Loucy (cell line): Measurements from ENCODE around the gene DLGAP3.

ENCODE experiments used
- H2AFZ ChIP-seq: fragments of 200-600 bp; sonication (generic); 2 replicates; pipeline ENCODE4 v1.6.0; 2016; ENCODE audit warnings: antibody characterized with exemption, mild to moderate bottlenecking, low read length, moderate library complexity
- H3F3A ChIP-seq: fragments of 200-600 bp; 2 replicates; pipeline ENCODE4 v1.6.0; 2016; ENCODE audit warnings: antibody characterized with exemption, low read depth, mild to moderate bottlenecking
- H3K27me3 ChIP-seq: fragments of 200-600 bp; sonication (generic); 2 replicates; pipeline ENCODE4 v1.6.1; 2014; ENCODE audit warnings: low read length, mild to moderate bottlenecking; ENCODE audit not compliant: insufficient read depth, poor library complexity, severe bottlenecking
- H3K36me3 ChIP-seq: fragments of 200-600 bp; sonication (generic); 2 replicates; pipeline ENCODE4 v1.6.1; 2016; ENCODE audit warnings: low read length; ENCODE audit not compliant: insufficient read depth
- H3K4me1 ChIP-seq: fragments of 200-600 bp; sonication (generic); 2 replicates; pipeline ENCODE4 v1.5.1; 2014; ENCODE audit warnings: low read length, mild to moderate bottlenecking; ENCODE audit not compliant: insufficient read depth, poor library complexity, severe bottlenecking
- H3K4me2 ChIP-seq: fragments of 200-600 bp; sonication (generic); 2 replicates; pipeline ENCODE4 v1.6.0; 2014; ENCODE audit warnings: antibody characterized with exemption, low read length, low read depth, mild to moderate bottlenecking; ENCODE audit not compliant: poor library complexity, severe bottlenecking
- H3K4me3 ChIP-seq: fragments of 200-600 bp; sonication (generic); 2 replicates; pipeline ENCODE4 v1.5.1; 2014; ENCODE audit warnings: low read length, mild to moderate bottlenecking, mixed read lengths; ENCODE audit not compliant: poor library complexity, severe bottlenecking
- H3K79me2 ChIP-seq: fragments of 200-600 bp; sonication (generic); 2 replicates; pipeline ENCODE4 v1.6.1; 2014; ENCODE audit warnings: low read length; ENCODE audit not compliant: insufficient read depth
- H3K9ac ChIP-seq: fragments of 200-600 bp; sonication (generic); 2 replicates; pipeline ENCODE4 v1.6.0; 2014; ENCODE audit warnings: mild to moderate bottlenecking, low read depth, low read length, moderate library complexity; ENCODE audit not compliant: poor library complexity, severe bottlenecking
- H3K9me2 ChIP-seq: fragments of 200-600 bp; sonication (generic); replicated peaks from 2 replicates; pipeline ENCODE4 v1.6.1; 2016; ENCODE audit warnings: low read depth, low read length, mixed read lengths
- H3K9me3 ChIP-seq: fragments of 200-600 bp; sonication (generic); 2 replicates; pipeline ENCODE4 v1.6.1; 2014; ENCODE audit warnings: mild to moderate bottlenecking, antibody characterized with exemption, low read length, low read depth; ENCODE audit not compliant: insufficient read depth
- H4K20me1 ChIP-seq: fragments of 200-600 bp; sonication (generic); 2 replicates; pipeline ENCODE4 v1.6.0; 2014; ENCODE audit warnings: antibody characterized with exemption, low read length, mild to moderate bottlenecking; ENCODE audit not compliant: insufficient read depth, poor library complexity, severe bottlenecking
- CTCF ChIP-seq: fragments of 200-600 bp; sonication (generic); conservative IDR thresholded peaks from 2 replicates; pipeline ENCODE4 v1.5.1; 2014; ENCODE audit warnings: mild to moderate bottlenecking, antibody characterized with exemption, low read length
- EZH2phosphoT487 ChIP-seq: fragments of 200-600 bp; IDR thresholded peaks from 2 replicates; pipeline ENCODE4 v1.6.1; 2018; ENCODE audit warnings: antibody characterized with exemption, mild to moderate bottlenecking, moderate library complexity, borderline replicate concordance

The DLGAP3 gene

GRCh38 chr1:34904236-34905097 is 25.0 kb downstream of the DLGAP3 start:
- Histone ChIP-seq H2AFZ (no peak overlapping the region), H3K9ac (no peak overlapping the region), H3K36me3 (no peaks in the 10 kb centered on the region), H3K4me1 (no peaks in the 10 kb centered on the region), H4K20me1 (no peaks in the 10 kb centered on the region), H3K9me2 (no peaks in the 10 kb centered on the region), H3K4me3 (no peak overlapping the region), H3K79me2 (no peaks in the 10 kb centered on the region), H3K9me3 (no peaks in the 10 kb centered on the region), H3K4me2 (no peak overlapping the region), H3K27me3 (no peaks in the 10 kb centered on the region), H3F3A (no peaks in the 10 kb centered on the region)
- TF ChIP-seq EZH2phosphoT487: no peak
- TF ChIP-seq CTCF: no peak

- H3F3A ChIP-seq: no peaks in the 10 kb centered on the region
- TF ChIP-seq CTCF (no peak), EZH2phosphoT487 (no peak)
- peaks cover 9% of the 10 kb centered on the region for H3K4me1 ChIP-seq
- no peak overlapping the region for H3K9ac ChIP-seq
- no peak overlapping the region for H2AFZ ChIP-seq
- H3K9me2 ChIP-seq: no peaks in the 10 kb centered on the region
- H3K4me2 ChIP-seq: no peak overlapping the region
- H3K36me3 ChIP-seq: no peaks in the 10 kb centered on the region
- H3K9me3 ChIP-seq: no peaks in the 10 kb centered on the region
- H4K20me1 ChIP-seq: no peaks in the 10 kb centered on the region
- H3K4me3 ChIP-seq: no peak overlapping the region
- H3K79me2 ChIP-seq: no peaks in the 10 kb centered on the region
- no peaks in the 10 kb centered on the region for H3K27me3 ChIP-seq
These were observed 27.5 kb downstream of the DLGAP3 start for GRCh38 chr1:34901919-34902318.

GRCh38 chr1:34900775-34901502 is 28.5 kb downstream of the DLGAP3 start:
- no peaks in the 10 kb centered on the region for H3K9me2 ChIP-seq
- H3K9ac ChIP-seq: no peak overlapping the region
- H3K4me1 ChIP-seq: peaks cover 9% of the 10 kb centered on the region
- no peak overlapping the region for H3K4me2 ChIP-seq
- H3K36me3 ChIP-seq: no peaks in the 10 kb centered on the region
- H3K79me2 ChIP-seq: no peaks in the 10 kb centered on the region
- H3F3A ChIP-seq: no peaks in the 10 kb centered on the region
- H2AFZ ChIP-seq: no peak overlapping the region
- TF ChIP-seq EZH2phosphoT487 (no peak), CTCF (no peak)
- H3K9me3 ChIP-seq: no peaks in the 10 kb centered on the region
- H3K27me3 ChIP-seq: no peaks in the 10 kb centered on the region
- no peak overlapping the region for H3K4me3 ChIP-seq
- no peaks in the 10 kb centered on the region for H4K20me1 ChIP-seq
